ENCODE measurements around the gene GLI3. TPM values are rescaled to one million over a fixed set of nuclear protein-coding genes. Genes with fewer than 3 reads are reported as not detected.

The GLI3 gene
- total and polyA plus RNA-seq, 2 experiments from 2014 or later: 15.2 to 27.9 TPM

GRCh38 chr7:42232275-42232674, 4.7 kb downstream of the GLI3 start:
- no peaks in the 10 kb centered on the region for H3K27me3 ChIP-seq
- TF ChIP-seq CTCF (IDR thresholded peaks at IDR 0.05; ENCODE audit: low read depth, low read length): no peak
- DNase-seq (ENCODE audit: low read depth in 1 of 2, low spot score in 1 of 2): peak in 1 of 2 donors; percentile 59
- no peaks in the 10 kb centered on the region for H3K9me3 ChIP-seq (ENCODE audit: low read depth)
- H3K27ac ChIP-seq: no peak overlapping the region
- no peak overlapping the region for H3K4me3 ChIP-seq
- peaks cover 46% of the 10 kb centered on the region for H3K4me1 ChIP-seq (ENCODE audit: low read depth)
- no peaks in the 10 kb centered on the region for H3K36me3 ChIP-seq

- Histone ChIP-seq H3K4me3 (no peak overlapping the region), H3K9me3 (ENCODE audit: low read depth) (no peaks in the 10 kb centered on the region), H3K36me3 (no peaks in the 10 kb centered on the region), H3K27me3 (no peaks in the 10 kb centered on the region), H3K27ac (no peak overlapping the region), H3K4me1 (ENCODE audit: low read depth) (peaks cover 53% of the 10 kb centered on the region)
- TF ChIP-seq CTCF (IDR thresholded peaks at IDR 0.05; ENCODE audit: low read depth, low read length): no peak
- DNase-seq (ENCODE audit: low read depth in 1 of 2, low spot score in 1 of 2): no peak
Measured at GRCh38 chr7:42231043-42231787, 5.8 kb downstream of the GLI3 start.

- no peak overlapping the region for H3K27ac ChIP-seq
- no peaks in the 10 kb centered on the region for H3K27me3 ChIP-seq
- no peaks in the 10 kb centered on the region for H3K9me3 ChIP-seq (ENCODE audit: low read depth)
- H3K4me1 ChIP-seq (ENCODE audit: low read depth): peaks cover 47% of the 10 kb centered on the region
- DNase-seq (ENCODE audit: low read depth in 1 of 2, low spot score in 1 of 2): peak; percentile 36 to 62
- no peak for TF ChIP-seq CTCF (IDR thresholded peaks at IDR 0.05; ENCODE audit: low read depth, low read length)
- peak overlapping the region; percentile 21 for H3K4me3 ChIP-seq
- no peaks in the 10 kb centered on the region for H3K36me3 ChIP-seq
Measured at GRCh38 chr7:42227936-42228591, 8.9 kb downstream of the GLI3 start.

GRCh38 chr7:42227541-42227935, 9.5 kb downstream of the GLI3 start:
- H3K36me3 ChIP-seq: no peaks in the 10 kb centered on the region
- peaks cover 48% of the 10 kb centered on the region for H3K4me1 ChIP-seq (ENCODE audit: low read depth)
- DNase-seq (ENCODE audit: low read depth in 1 of 2, low spot score in 1 of 2): peak in 1 of 2 donors; percentile 30
- no peaks in the 10 kb centered on the region for H3K9me3 ChIP-seq (ENCODE audit: low read depth)
- no peak overlapping the region for H3K27ac ChIP-seq
- peak overlapping the region; percentile 21 for H3K4me3 ChIP-seq
- H3K27me3 ChIP-seq: no peaks in the 10 kb centered on the region
- no peak for TF ChIP-seq CTCF (IDR thresholded peaks at IDR 0.05; ENCODE audit: low read depth, low read length)

GRCh38 chr7:42227021-42227420, 10.0 kb downstream of the GLI3 start:
- H3K27ac ChIP-seq: no peak overlapping the region
- H3K36me3 ChIP-seq: no peaks in the 10 kb centered on the region
- no peaks in the 10 kb centered on the region for H3K9me3 ChIP-seq (ENCODE audit: low read depth)
- peaks cover 48% of the 10 kb centered on the region for H3K4me1 ChIP-seq (ENCODE audit: low read depth)
- no peak for DNase-seq (ENCODE audit: low read depth in 1 of 2, low spot score in 1 of 2)
- no peaks in the 10 kb centered on the region for H3K27me3 ChIP-seq
- no peak for TF ChIP-seq CTCF (IDR thresholded peaks at IDR 0.05; ENCODE audit: low read depth, low read length)
- no peak overlapping the region for H3K4me3 ChIP-seq
